Activated CD4-positive, alpha-beta T cell treated with anti-CD3 and anti-CD28 coated beads, Interleukin-2, amount 50 U/mL, for 24 hours (primary cell): ENCODE results near the gene AFAP1L2.

Experiments
- DNase-seq, 2 donors: peaks; one replicate each; pipeline ENCODE4 v3.0.0-alpha.2; 2020; ENCODE audit warnings: low read depth in 1 of 2, low spot score in 1 of 2

AFAP1L2 gene

DNA sequence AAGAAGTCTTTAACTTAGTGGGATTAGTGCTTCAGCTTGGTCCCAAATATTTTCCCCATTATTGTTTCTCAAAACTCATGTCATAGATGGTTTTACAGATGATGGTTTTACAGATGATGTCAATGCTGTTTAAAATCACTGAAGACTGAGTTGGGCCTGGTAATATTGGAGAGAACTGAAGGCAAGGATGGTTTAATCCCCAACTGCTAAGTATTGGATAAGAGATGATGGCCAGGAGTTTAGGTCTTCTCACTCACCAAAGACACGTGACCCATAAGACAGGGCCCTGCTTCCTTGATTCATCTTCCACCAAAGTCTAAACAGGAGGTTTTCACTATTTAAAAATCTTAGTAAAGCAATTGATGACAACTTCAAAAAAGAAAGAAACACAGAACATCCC lies 108.9 kb downstream of the AFAP1L2 start:
- no peak for DNase-seq

GRCh38 chr10:114294549-114294948 lies 109.8 kb downstream of the AFAP1L2 start:
- DNase-seq: no peak

GRCh38 chr10:114293075-114293474 lies 111.2 kb downstream of the AFAP1L2 start:
- no peak for DNase-seq

DNA sequence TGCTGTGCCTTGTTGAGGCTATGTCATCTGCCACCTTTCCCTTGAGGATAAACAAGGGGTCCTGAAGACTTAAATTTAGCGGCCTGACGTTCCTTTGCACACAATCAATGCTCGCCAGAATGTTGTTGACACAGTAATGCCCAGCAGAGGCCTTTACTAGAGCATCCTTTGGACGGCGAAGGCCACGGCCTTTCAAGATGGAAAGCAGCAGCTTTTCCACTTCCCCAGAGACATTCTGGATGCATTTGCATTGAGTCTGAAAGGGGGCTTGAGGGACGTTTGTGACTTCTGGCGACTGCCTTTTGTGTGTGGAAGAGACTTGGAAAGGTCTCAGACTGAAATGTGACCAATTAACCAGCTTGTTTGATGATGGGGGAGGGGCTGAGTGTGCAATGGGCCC lies 112.8 kb downstream of the AFAP1L2 start:
- no peak for DNase-seq

DNA sequence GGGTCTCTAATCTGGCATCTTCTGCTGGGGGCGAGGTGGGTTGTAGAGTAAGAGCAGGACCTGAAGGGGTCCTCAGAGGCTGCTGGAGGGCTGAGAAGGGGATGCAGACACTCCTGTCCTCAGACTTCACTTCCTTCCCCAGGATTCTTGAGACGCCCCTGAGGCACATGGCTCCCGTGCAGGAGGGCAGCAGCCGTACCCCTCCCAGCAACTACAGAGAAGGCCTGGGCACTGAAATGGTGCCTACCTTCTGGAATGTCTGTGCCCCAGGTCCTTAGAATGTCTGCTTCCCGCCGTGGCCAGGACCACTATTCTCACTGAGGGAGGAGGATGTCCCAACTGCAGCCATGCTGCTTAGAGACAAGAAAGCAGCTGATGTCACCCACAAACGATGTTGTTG lies 113.2 kb downstream of the AFAP1L2 start:
- DNase-seq: no peak

DNA sequence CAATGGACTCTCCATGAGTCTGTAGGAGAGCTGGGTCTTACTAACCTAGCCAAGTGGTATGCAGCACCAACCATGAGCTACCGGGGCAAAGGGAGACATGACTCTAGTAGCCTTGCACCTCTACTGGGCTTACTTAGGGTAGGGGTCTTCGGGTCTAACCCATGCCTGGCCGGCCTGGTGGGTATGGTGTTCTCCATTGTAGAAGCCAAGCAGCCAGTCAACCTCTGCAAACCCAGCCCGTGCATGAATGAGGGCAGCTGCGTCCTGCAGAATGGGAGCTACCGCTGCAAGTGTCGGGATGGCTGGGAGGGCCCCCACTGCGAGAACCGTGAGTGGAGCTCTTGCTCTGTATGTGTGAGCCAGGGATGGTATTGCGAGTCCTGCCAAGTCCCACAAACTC lies 114.3 kb downstream of the AFAP1L2 start:
- DNase-seq: no peak

- no peak for DNase-seq
These were observed 115.2 kb downstream of the AFAP1L2 start for GRCh38 chr10:114289096-114289436.

GRCh38 chr10:114288424-114289095 lies 115.7 kb downstream of the AFAP1L2 start:
- DNase-seq: no peak

DNA sequence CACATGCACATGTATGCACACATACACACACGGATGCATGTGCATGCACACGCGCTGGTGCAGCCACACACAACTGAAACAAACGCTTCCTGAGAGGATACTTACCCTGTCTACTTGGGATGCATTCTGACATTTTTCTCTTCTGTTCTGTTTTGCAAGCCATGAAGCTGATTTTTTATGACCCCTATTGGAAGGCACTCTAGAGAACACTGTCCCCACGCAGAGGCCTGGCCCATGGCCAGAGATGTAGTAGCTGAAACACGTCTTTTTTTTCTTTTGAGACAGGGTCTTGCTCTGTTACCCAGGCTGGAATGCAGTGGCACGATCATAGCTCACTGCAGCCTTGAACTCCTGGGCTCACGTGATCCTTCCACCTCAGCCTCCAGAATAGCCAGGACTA lies 117.4 kb downstream of the AFAP1L2 start:
- no peak for DNase-seq

GRCh38 chr10:114285961-114286441 lies 118.3 kb downstream of the AFAP1L2 start:
- DNase-seq: no peak

GRCh38 chr10:114284346-114285071 lies 119.8 kb downstream of the AFAP1L2 start:
- DNase-seq: no peak

- DNase-seq: no peak
These were observed 120.6 kb downstream of the AFAP1L2 start for GRCh38 chr10:114283535-114284234.

DNA sequence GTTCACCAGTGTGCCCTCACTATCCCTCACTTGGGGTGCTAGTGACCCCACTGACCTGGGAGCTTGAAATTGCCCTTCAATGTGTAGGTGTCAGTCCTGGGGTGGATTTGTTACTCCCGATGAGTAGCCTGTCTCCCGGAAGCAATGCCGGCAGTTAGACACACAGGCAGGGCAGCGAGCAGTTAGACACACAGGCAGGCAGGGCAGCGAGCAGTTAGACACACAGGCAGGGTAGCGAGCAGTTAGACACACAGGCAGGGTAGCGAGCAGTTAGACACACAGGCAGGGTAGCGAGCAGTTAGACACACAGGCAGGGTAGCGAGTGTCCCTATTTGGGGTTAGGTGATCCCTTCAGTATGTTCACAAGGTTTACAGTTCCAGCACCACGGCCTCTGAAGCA lies 121.2 kb downstream of the AFAP1L2 start:
- no peak for DNase-seq

DNA sequence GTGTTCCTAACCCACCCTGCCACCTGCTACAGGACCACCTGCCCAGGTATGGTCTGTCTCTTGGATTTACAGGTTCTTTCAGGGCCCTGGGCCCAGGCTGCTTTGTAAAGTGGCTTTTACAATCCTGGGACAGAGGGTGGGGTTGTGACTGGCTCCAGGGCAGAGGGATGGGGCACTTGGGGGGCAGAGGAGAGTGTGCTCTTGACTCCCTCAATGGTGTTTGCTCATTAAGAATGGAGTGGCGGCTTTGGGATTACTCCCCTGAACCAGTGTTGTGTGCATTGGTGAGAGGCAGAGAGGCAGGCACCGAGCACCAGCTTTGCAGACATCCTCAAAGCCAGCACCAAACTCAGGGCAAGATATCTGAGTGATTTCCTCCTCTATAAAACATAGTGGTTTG lies 121.8 kb downstream of the AFAP1L2 start:
- DNase-seq: no peak

GRCh38 chr10:114281461-114281860 lies 122.8 kb downstream of the AFAP1L2 start:
- no peak for DNase-seq

GRCh38 chr10:114281006-114281405 lies 123.3 kb downstream of the AFAP1L2 start:
- no peak for DNase-seq

DNA sequence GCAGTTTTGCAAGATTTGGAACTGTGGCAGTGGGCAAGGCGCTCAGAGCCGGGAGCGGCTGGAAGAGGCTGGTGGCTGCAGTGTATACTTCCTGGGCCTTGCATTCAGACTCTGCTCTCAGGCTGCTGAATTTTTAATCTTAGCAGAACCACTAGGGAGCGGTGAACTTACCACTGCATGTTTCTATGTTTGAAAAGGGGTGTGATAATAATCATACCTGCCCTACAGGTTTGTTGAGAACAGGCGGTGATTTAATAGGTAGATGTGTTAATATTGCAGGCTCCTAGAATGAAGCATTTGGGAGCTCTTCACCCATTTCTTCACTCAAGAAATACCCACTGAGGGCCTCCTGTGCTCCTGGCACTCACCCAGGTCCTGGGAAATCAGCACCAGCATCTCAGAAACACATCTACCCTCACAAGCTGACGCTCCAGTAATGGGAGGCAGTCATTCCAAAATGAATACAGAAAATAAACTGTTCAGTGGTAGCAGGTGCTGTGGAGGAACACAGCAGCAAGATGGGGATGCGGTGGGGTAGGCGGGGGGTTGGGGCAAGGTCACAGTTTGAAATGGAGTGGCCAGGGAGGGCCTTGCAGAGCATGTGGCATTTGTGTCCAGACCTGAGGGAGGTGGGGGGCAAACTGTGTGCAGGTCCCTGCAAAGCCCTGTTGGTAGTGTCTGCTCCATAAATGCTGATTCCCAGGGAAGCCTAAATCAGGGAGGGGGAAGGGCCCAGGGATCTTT lies 124.2 kb downstream of the AFAP1L2 start:
- DNase-seq: no peak

DNA sequence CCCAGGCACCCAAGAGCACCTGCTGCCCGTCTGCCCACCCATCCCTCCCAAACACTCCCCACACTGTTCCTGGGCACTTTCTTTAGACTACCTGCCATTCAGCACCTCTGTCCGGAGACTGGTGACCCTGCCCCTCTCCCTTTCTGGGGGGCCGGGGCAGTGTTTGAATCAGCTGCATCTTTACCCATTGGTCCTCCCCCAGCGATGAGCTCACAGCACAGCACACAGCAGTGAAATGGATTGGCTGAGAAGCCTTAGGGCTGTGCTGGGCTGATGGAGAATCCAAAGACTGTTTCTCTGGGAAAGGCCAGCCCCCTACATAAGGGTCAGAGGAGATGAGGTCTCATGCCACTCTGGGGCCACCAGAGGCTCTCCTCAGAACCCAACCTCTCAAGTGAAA lies 125.0 kb downstream of the AFAP1L2 start:
- no peak for DNase-seq

GRCh38 chr10:114278884-114279191 lies 125.5 kb downstream of the AFAP1L2 start:
- no peak for DNase-seq

DNA sequence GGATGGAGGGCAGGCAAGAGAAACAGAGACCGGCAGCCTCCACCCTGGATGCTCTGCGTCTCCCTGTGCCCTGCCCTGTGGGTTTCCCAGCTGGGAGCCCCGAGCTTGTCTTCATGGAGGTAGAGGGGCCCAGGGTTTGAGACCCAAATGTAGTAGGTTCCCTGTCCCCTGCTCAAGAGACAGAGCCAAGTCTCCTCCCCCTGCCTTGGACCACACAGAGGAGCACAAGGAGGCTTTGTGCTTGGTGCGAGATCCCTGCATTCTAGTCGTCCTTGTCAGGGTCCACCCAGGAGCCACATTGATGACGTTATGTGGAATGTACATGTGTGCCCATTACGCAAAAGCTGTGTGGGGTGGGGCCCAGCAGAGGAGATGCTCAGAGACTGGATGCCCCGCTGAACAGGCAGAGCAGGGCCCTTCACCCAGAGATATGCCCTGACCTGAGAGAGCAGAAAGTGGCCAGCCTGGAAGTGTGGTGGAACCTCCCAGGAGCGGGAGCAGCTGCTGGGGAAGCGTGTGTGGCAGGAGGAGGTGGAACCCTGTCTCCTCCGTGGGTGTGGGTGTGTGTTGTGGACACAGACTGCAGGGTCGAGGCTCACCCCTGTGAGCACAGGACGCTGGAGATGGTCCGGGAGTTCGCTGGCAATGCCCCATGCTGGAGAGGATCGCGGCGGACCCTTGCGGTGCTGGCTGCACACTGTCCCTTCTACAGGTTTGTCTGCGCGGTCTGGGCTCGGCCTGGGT lies 126.0 kb downstream of the AFAP1L2 start:
- no peak for DNase-seq

DNA sequence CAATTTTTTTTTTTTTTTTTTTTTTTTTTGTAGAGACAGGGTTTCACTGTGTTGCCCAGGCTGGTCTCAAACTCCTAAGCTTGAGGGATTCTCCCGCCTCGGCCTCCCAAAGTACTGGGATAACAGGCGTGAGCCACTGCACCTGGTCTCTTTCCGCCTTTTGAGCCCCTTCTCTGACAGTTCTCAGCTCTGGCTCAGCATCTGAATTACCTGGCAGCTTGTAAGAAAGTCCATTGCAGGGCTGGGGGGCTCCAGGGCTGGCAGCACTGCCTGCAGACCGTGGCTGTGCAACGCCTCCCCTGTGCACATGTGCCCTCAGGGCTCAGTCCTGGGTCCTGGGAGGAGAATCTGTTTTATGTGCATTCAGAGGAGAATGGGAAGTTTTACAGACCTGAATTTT lies 127.6 kb downstream of the AFAP1L2 start:
- no peak for DNase-seq
